Measurements from ENCODE around the gene DCC. TPM values are rescaled to one million over a fixed set of nuclear protein-coding genes. Genes with fewer than 3 reads are reported as not detected.

The DCC gene
- total and polyA plus RNA-seq, 2 of the 8 experiments (the other 6 are each of a cell fraction or from before 2014, with no cell fraction given), result 0.14 to 1.4 TPM

DNA sequence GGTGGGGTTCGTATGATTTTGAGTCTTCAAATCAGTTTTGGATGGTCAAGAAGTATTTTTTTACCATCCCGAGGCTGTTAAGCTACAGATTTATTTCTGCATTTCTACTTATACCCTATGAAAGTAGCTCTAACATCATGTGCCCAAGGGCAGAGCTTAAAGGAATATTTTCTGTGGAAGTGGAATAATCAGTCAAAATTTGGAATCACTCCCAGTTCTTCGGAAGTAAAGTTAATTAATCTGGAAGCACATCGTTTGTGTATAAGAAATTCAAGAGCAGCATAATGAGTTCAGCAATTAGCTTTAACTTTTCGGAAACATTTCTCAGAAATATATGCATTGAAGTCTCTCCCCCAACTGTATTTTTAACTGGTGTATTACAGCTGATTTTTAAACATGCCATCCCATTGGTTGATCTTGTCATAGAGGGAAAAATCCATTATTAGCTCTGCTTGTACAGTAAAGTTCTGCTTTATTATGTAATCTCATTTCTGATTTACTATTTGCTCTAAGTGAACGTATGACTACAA, 510.1 kb downstream of the DCC start (continued):
- no peak for TF ChIP-seq RXRA (IDR thresholded peaks at IDR 0.05; ENCODE audit: insufficient read depth, low read depth, low read length)
- TF ChIP-seq CBX5 (IDR thresholded peaks at IDR 0.05; ENCODE audit: low read depth, low read length), result no peak
- TF ChIP-seq KDM1A (IDR thresholded peaks at IDR 0.05; ENCODE audit: borderline replicate concordance, low read length), result no peak
- no peak for TF ChIP-seq CHD2 (IDR thresholded peaks at IDR 0.05; ENCODE audit: low read length)
- TF ChIP-seq POLR2A (IDR thresholded peaks at IDR 0.05; ENCODE audit: control extremely low read depth in 1 of 2, low read depth in 2 of 2, low read length in 2 of 2), result no peak
- TF ChIP-seq, protein P1, sequence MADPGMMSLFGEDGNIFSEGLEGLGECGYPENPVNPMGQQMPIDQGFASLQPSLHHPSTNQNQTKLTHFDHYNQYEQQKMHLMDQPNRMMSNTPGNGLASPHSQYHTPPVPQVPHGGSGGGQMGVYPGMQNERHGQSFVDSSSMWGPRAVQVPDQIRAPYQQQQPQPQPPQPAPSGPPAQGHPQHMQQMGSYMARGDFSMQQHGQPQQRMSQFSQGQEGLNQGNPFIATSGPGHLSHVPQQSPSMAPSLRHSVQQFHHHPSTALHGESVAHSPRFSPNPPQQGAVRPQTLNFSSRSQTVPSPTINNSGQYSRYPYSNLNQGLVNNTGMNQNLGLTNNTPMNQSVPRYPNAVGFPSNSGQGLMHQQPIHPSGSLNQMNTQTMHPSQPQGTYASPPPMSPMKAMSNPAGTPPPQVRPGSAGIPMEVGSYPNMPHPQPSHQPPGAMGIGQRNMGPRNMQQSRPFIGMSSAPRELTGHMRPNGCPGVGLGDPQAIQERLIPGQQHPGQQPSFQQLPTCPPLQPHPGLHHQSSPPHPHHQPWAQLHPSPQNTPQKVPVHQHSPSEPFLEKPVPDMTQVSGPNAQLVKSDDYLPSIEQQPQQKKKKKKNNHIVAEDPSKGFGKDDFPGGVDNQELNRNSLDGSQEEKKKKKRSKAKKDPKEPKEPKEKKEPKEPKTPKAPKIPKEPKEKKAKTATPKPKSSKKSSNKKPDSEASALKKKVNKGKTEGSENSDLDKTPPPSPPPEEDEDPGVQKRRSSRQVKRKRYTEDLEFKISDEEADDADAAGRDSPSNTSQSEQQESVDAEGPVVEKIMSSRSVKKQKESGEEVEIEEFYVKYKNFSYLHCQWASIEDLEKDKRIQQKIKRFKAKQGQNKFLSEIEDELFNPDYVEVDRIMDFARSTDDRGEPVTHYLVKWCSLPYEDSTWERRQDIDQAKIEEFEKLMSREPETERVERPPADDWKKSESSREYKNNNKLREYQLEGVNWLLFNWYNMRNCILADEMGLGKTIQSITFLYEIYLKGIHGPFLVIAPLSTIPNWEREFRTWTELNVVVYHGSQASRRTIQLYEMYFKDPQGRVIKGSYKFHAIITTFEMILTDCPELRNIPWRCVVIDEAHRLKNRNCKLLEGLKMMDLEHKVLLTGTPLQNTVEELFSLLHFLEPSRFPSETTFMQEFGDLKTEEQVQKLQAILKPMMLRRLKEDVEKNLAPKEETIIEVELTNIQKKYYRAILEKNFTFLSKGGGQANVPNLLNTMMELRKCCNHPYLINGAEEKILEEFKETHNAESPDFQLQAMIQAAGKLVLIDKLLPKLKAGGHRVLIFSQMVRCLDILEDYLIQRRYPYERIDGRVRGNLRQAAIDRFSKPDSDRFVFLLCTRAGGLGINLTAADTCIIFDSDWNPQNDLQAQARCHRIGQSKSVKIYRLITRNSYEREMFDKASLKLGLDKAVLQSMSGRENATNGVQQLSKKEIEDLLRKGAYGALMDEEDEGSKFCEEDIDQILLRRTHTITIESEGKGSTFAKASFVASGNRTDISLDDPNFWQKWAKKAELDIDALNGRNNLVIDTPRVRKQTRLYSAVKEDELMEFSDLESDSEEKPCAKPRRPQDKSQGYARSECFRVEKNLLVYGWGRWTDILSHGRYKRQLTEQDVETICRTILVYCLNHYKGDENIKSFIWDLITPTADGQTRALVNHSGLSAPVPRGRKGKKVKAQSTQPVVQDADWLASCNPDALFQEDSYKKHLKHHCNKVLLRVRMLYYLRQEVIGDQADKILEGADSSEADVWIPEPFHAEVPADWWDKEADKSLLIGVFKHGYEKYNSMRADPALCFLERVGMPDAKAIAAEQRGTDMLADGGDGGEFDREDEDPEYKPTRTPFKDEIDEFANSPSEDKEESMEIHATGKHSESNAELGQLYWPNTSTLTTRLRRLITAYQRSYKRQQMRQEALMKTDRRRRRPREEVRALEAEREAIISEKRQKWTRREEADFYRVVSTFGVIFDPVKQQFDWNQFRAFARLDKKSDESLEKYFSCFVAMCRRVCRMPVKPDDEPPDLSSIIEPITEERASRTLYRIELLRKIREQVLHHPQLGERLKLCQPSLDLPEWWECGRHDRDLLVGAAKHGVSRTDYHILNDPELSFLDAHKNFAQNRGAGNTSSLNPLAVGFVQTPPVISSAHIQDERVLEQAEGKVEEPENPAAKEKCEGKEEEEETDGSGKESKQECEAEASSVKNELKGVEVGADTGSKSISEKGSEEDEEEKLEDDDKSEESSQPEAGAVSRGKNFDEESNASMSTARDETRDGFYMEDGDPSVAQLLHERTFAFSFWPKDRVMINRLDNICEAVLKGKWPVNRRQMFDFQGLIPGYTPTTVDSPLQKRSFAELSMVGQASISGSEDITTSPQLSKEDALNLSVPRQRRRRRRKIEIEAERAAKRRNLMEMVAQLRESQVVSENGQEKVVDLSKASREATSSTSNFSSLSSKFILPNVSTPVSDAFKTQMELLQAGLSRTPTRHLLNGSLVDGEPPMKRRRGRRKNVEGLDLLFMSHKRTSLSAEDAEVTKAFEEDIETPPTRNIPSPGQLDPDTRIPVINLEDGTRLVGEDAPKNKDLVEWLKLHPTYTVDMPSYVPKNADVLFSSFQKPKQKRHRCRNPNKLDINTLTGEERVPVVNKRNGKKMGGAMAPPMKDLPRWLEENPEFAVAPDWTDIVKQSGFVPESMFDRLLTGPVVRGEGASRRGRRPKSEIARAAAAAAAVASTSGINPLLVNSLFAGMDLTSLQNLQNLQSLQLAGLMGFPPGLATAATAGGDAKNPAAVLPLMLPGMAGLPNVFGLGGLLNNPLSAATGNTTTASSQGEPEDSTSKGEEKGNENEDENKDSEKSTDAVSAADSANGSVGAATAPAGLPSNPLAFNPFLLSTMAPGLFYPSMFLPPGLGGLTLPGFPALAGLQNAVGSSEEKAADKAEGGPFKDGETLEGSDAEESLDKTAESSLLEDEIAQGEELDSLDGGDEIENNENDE (IDR thresholded peaks at IDR 0.05; ENCODE audit: insufficient replicate concordance, low read length), result no peak
- TF ChIP-seq TBP (IDR thresholded peaks at IDR 0.05; ENCODE audit: low read depth, low read length), result no peak

Measured in H1 (cell line).